Fibroblast of mammary gland (primary cell): ENCODE results near the gene DEDD2.

Experiments used
- DNase-seq: peaks from one replicate; pipeline ENCODE4 v3.0.0-alpha.2; 2010; ENCODE audit warnings: low read depth
- H3K4me3 ChIP-seq: 2 replicates; pipeline ENCODE4 v1.5.1; 2011; ENCODE audit warnings: low read depth, mild to moderate bottlenecking, low read length, moderate library complexity; ENCODE audit not compliant: control insufficient read depth
- CTCF ChIP-seq: conservative IDR thresholded peaks from 2 replicates; pipeline ENCODE4 v1.5.1; 2011; ENCODE audit warnings: low read depth, low read length, inconsistent platforms; ENCODE audit not compliant: control insufficient read depth, insufficient read depth

DEDD2 gene

DNA sequence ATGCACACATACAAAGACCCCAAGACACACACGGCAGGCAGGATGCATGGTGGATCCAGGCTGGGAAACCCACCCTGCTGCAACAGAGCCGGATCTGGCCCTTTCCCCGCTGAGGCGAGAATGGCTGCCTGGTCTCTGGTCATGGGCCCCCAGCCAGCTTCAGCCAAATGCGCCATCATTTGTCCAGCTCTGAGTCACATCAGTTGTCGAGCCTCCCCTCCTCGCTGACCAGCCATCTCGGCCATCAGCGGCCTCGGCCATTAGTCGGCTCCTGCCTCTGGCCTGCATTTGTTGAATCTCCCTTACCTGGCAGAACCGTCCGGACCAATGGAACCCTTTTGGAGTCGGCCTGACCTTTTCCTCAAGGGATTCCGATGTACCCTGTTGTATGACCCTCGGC is 46.8 kb downstream of the DEDD2 start:
- no peak for TF ChIP-seq CTCF
- no peak overlapping the region for H3K4me3 ChIP-seq
- no peak for DNase-seq

DNA sequence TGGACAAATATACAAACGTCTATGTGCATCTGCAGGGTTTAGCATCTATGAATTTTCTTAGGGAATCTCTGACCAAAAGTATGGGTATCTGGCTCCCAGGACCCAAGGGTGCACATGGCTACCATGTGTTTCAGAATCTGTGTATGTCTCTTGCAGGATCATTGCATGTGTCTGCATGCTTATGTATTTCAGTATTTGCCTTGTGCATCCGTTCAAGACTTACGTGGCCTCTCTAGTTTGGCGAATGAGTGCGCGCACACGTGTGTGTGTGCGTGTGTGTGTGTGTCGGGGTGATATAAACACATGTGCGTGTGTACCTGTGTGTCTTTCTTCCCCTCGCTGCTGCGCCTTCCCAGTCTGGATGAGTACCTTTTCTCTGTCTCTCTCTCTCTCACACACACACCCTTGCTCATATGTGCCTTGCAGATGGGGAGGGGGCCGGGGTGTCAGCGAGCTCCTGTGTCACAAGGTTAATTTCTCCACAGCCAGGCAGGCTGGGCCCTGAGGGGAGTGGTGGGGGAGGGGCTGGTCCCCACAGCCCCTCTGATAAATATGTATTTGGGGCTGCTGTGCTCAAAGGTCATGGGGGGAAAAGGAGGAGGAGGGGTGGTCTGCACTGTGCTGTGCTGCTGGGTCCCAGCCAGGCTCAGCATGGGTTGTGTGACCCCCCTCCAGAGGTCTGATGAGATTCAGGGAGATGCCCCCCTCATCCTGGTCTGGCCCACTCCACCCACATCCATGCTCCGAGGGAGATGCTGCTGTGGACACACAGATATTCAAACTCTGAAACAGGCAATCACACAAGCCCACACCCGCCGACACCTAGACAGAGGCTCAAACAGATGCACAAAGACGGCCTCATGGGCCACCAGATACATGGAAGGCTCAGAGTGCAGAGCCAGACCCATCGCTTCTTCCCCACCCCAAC is 47.7 kb downstream of the DEDD2 start:
- no peak for TF ChIP-seq CTCF
- DNase-seq = no peak
- no peak overlapping the region for H3K4me3 ChIP-seq

- TF ChIP-seq CTCF = no peak
- no peak for DNase-seq
- no peak overlapping the region for H3K4me3 ChIP-seq
Measured at GRCh38 chr19:42168206-42168605, 49.3 kb downstream of the DEDD2 start.

- no peak for DNase-seq
- TF ChIP-seq CTCF = no peak
- no peak overlapping the region for H3K4me3 ChIP-seq
Measured at GRCh38 chr19:42166316-42166715, 51.2 kb downstream of the DEDD2 start.

GRCh38 chr19:42165146-42165545 is 52.3 kb downstream of the DEDD2 start:
- no peak for DNase-seq
- no peak overlapping the region for H3K4me3 ChIP-seq
- TF ChIP-seq CTCF = no peak

DNA sequence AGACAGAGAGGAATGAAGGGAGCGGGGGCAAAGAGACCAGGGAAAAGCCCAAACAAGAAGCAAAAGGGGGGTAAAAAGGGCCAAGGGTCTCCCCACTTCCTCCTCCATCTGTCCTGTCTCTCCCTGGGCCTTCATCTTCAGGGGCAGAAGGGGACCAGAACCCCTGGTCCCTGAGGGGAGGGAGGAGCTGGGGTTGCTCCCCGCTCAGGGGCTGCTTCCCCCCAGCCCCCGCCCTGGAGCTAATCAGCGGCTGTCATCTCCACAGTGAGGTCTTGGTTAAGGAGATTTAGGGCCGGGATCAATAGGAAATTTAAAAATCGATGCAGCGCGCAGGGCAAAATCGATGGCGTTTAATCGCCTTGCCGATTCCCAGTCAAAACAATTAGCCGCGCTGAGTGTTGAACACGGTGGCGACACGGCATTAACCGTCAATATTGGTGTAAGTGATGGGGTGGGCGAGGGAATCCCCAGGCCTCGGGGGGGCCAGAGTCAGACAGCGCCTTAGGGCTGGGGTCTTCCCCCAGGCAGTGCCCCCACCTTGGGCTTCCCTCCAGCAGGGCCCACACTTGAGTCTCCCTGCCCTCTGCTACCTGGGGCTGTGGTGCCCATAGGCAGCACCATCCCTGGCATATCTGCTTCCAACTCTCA is 55.7 kb downstream of the DEDD2 start:
- TF ChIP-seq CTCF = no peak
- no peak overlapping the region for H3K4me3 ChIP-seq

More for the DNA sequence above, 55.7 kb downstream of the DEDD2 start:
- DNase-seq = no peak
